Thymus (tissue), 11 donors: ENCODE data around the gene IFT22. TPM values are rescaled to one million over a fixed set of nuclear protein-coding genes. Genes with fewer than 3 reads are reported as not detected.
"Not testable (repeated sequence)": the region's sequence is repeated elsewhere in the genome, so short reads cannot be mapped to it uniquely, and the experiment has no call there.

Source experiments
- DNase-seq, 9 donors: peaks; one replicate each; pipeline ENCODE4 v3.0.0-alpha.2; 2013; ENCODE audit warnings: low spot score in 9 of 9, low read depth in 6 of 9, missing footprints in 1 of 9
- H3K27ac ChIP-seq, 2 donors: one replicate each; pipeline ENCODE4 v1.5.1; 2013; ENCODE audit warnings: control low read depth in 1 of 2, low read depth in 1 of 2, low read length in 1 of 2, mild to moderate bottlenecking in 1 of 2, moderate library complexity in 1 of 2
- H3K27me3 ChIP-seq, 2 donors: one replicate each; pipeline ENCODE4 v1.5.1; 2013; ENCODE audit warnings: low read length in 1 of 2; ENCODE audit not compliant: control insufficient read depth in 2 of 2, insufficient read depth in 1 of 2
- H3K36me3 ChIP-seq, 2 donors: one replicate each; pipeline ENCODE4 v1.5.1; 2013; ENCODE audit warnings: low read length in 1 of 2, mild to moderate bottlenecking in 1 of 2, moderate library complexity in 1 of 2; ENCODE audit not compliant: control insufficient read depth in 2 of 2, insufficient read depth in 2 of 2
- H3K4me1 ChIP-seq, 2 donors: one replicate each; pipeline ENCODE4 v1.5.1; 2013; ENCODE audit warnings: low read length in 2 of 2; ENCODE audit not compliant: control insufficient read depth in 2 of 2, insufficient read depth in 2 of 2
- H3K4me3 ChIP-seq, 2 donors: one replicate each; pipeline ENCODE4 v1.5.1; 2013; ENCODE audit warnings: low read length in 2 of 2, control low read depth in 1 of 2, mild to moderate bottlenecking in 1 of 2
- H3K9me3 ChIP-seq, 2 donors: one replicate each; pipeline ENCODE4 v1.5.1; 2013; ENCODE audit warnings: low read length in 1 of 2, mild to moderate bottlenecking in 1 of 2; ENCODE audit not compliant: control insufficient read depth in 2 of 2, insufficient read depth in 1 of 2
- WGBS: extraction: QIAGEN DNeasy Blood & Tissue Kit; methylation state at CpG from one replicate; pipeline ENCODE4 v1.1.7; 2013; 5-methylcytosine and 5-hydroxymethylcytosine counted together
- polyA plus RNA-seq: library from polyadenylated mRNA; stranded (reverse); fragments of 200-250 nt; gene quantifications from one replicate; pipeline ENCODE4 v1.2.3, GENCODE V29; 2013
- total RNA-seq: library from RNA; stranded (reverse); fragments of 120-200 nt; gene quantifications from one replicate; pipeline ENCODE4 v1.2.4, GENCODE V29; 2013
- donor health status: healthy.

IFT22 gene
- total and polyA plus RNA-seq, 2 donors: 17.8 to 19.7 TPM

DNA sequence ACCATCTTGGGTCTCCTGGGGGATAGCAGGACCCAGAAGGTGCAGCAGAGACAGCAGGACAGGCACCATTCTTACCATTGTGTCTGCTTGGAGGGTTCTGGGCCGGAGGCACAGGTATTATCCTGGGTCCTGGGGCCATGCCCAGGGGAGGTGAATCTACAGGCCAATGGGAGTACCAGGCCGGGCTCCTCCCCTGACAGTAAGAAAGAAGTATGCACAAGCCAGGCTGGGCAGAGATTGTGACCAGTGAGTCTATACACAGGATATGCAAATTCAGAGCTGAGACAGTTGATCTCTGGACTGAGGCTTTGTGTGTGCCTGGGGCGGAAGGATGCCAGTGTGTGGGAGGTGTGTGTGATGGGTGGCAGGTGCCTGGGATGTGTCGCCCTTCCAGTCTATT, 31.9 kb downstream of the IFT22 start:
- H3K27ac ChIP-seq, DNase-seq, H3K9me3 ChIP-seq, H3K4me1 ChIP-seq, H3K36me3 ChIP-seq, H3K4me3 ChIP-seq: not testable (repeated sequence)
- WGBS: 90% methylated on average over 4 of the region's 4 CpGs
- peaks cover 7 to 43% of the 10 kb centered on the region in 2 donors for H3K27me3 ChIP-seq

DNA sequence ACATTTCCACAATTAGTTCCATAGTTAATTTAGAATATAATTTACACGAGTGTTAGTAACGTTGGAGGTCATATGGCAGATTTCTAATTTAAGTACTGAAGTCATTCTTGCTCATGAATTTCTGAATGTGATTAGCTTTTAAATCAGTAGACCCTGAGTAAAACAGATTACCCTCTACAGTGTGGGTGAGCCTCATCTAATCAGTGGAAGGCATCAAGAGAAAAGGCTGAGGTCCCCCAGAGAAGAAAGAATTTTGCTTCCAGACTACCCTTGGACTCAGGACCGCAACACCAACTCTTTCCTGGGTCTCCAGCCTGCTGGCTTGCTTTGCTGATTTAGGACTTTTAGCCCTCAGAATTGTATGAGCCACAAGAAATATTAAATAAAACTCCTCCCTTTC, 33.2 kb downstream of the IFT22 start:
- WGBS: 98% methylated on average over 3 of the region's 3 CpGs
- H3K27ac ChIP-seq: no peak overlapping the region
- H3K36me3 ChIP-seq: no peaks in the 10 kb centered on the region
- H3K27me3 ChIP-seq: peaks cover 0 to 30% of the 10 kb centered on the region in 2 donors
- no peak overlapping the region for H3K4me3 ChIP-seq
- H3K9me3 ChIP-seq: no peaks in the 10 kb centered on the region
- no peak for DNase-seq
- no peaks in the 10 kb centered on the region for H3K4me1 ChIP-seq

DNA sequence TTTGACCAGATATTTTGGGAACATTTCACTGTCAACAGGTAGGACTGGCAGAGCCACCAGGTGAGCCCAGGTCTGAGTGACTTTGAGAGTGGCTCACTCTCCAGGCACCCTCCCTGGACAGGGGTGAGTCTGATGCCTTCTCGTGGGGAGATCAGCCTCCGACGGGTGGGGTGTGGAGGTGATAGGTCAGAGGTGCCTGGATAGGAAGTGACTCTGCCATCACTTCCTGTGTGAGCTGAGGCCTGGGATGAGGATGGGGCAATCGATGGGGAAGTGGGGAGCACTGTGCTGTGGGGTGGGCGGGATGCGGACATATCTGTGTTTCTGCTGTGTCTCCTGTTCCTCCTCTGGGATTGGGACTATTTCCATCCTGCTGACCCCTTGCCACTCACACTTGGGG, 34.6 kb downstream of the IFT22 start:
- no peak for DNase-seq
- Histone ChIP-seq H3K9me3 (no peaks in the 10 kb centered on the region), H3K4me3 (no peak overlapping the region), H3K27me3 (peaks cover 0 to 21% of the 10 kb centered on the region in 2 donors), H3K4me1 (peaks cover 2 to 4% of the 10 kb centered on the region in 2 donors), H3K36me3 (no peaks in the 10 kb centered on the region), H3K27ac (no peak overlapping the region)
- 66% methylated on average over 6 of the region's 6 CpGs for WGBS

- not testable (repeated sequence) for DNase-seq, H3K36me3 ChIP-seq, H3K27ac ChIP-seq, H3K9me3 ChIP-seq, H3K4me1 ChIP-seq, H3K4me3 ChIP-seq
- WGBS: 89% methylated on average over 3 of the region's 3 CpGs
- H3K27me3 ChIP-seq: peaks cover 0 to 15% of the 10 kb centered on the region in 2 donors
These were observed 35.7 kb downstream of the IFT22 start for GRCh38 chr7:101285880-101286279.

- H3K36me3 ChIP-seq: no peaks in the 10 kb centered on the region
- H3K9me3 ChIP-seq: no peaks in the 10 kb centered on the region
- H3K4me1 ChIP-seq: peaks cover 2 to 4% of the 10 kb centered on the region in 2 donors
- H3K27ac ChIP-seq: no peak overlapping the region
- H3K27me3 ChIP-seq: peaks cover 0 to 10% of the 10 kb centered on the region in 2 donors
- 99% methylated on average over 9 of the region's 9 CpGs for WGBS
- DNase-seq: no peak
- no peak overlapping the region for H3K4me3 ChIP-seq
These were observed 36.4 kb downstream of the IFT22 start for GRCh38 chr7:101285171-101285570.

DNA sequence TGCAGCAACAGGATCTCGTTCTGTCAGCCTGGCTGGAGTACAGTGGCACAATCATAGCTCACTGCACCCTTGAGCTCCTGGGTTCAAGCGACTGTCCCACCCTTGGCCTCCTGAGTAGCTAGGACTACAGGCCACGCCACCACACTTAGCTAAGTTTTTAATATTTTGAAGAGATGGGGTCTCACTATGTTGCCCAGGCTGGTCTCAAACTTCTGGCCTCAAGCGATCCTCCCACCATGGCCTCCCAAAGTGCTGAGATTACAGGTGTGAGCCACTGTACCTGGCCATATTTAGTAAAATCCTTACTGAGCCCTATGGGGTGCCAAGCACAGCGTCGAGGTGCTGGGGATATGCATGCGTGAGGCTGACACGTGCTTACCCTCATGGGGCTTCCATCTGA, 40.7 kb downstream of the IFT22 start:
- H3K36me3 ChIP-seq, H3K9me3 ChIP-seq, DNase-seq, H3K4me1 ChIP-seq, H3K27ac ChIP-seq, H3K4me3 ChIP-seq: not testable (repeated sequence)
- 95% methylated on average over 8 of the region's 8 CpGs for WGBS
- peaks cover 0 to 12% of the 10 kb centered on the region in 2 donors for H3K27me3 ChIP-seq

- Histone ChIP-seq H3K4me3 (no peak overlapping the region), H3K4me1 (peaks cover 2 to 4% of the 10 kb centered on the region in 2 donors), H3K27me3 (peaks cover 0 to 12% of the 10 kb centered on the region in 2 donors), H3K9me3 (no peaks in the 10 kb centered on the region), H3K36me3 (no peaks in the 10 kb centered on the region), H3K27ac (no peak overlapping the region)
- DNase-seq: no peak
- WGBS: 92% methylated on average over 24 of the region's 24 CpGs
These were observed 42.9 kb downstream of the IFT22 start for GRCh38 chr7:101278461-101279292.

DNA sequence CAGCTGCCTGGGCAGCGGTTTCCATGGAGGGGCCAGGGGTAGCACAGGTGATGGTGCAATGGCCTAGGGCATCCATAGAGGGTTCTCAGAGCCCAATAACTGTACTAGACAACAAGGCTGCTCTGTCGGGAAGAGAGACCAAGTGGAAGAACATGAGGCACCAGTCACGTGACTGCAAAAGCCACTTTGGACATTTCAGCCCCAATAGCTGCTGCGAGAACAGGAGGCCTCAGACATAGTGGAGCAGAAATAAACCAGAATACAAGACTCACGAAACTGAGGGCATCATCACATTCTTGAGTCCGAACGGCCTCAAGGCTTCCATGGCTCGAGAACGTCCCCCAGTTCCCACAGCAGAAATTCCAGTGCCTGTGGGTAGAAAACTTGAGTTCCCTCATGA, 44.5 kb downstream of the IFT22 start:
- 89% methylated on average over 9 of the region's 9 CpGs for WGBS
- DNase-seq: no peak
- Histone ChIP-seq H3K9me3 (no peaks in the 10 kb centered on the region), H3K4me3 (no peak overlapping the region), H3K27me3 (peaks cover 0 to 8% of the 10 kb centered on the region in 2 donors), H3K4me1 (no peaks in the 10 kb centered on the region), H3K27ac (no peak overlapping the region), H3K36me3 (no peaks in the 10 kb centered on the region)

DNA sequence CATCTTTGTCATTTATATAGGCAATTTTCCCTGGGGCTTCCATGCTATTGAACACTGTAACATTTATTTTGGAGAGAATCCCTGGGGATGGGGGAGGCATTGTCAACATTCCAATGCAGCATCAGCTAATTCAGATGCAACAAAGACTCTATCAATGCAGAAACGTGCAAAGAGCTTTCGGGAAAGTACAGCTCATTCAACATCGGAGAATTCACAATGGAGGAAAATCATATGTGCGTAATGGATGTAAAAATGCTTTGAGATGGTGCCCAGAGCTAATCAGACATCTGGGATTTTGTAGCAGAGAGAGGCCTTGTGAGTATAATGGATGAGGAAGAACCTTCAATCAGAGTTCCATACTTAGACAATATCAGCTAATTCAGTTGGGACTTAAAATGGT, 48.4 kb downstream of the IFT22 start:
- no peaks in the 10 kb centered on the region for H3K4me1 ChIP-seq
- no peak for DNase-seq
- WGBS: 93% methylated on average over 4 of the region's 4 CpGs
- no peaks in the 10 kb centered on the region for H3K9me3 ChIP-seq
- no peaks in the 10 kb centered on the region for H3K36me3 ChIP-seq
- H3K27ac ChIP-seq: no peak overlapping the region
- no peak overlapping the region for H3K4me3 ChIP-seq
- H3K27me3 ChIP-seq: no peaks in the 10 kb centered on the region
